ENCODE measurements around the gene CSPG5. TPM values are rescaled to one million over a fixed set of nuclear protein-coding genes. Genes with fewer than 3 reads are reported as not detected.

The CSPG5 gene
- total and polyA plus RNA-seq, 2 donors (not counting 1 experiment from before 2014, with no cell fraction given): 0.04 to 0.99 TPM

GRCh38 chr3:47527952-47528725 is 50.5 kb downstream of the CSPG5 start:
- no peak overlapping the region for H3K4me3 ChIP-seq (ENCODE audit: control extremely low read depth in 1 of 5, extremely low read depth in 1 of 5, insufficient read depth in 1 of 5, low read depth in 2 of 5, low read length in 4 of 5)
- H2AFZ ChIP-seq (ENCODE audit: insufficient read depth, low read depth, low read length, poor library complexity, severe bottlenecking): no peak overlapping the region
- no peaks in the 10 kb centered on the region for H3K27me3 ChIP-seq (replicated peaks in 1 of 4; ENCODE audit: control extremely low read depth in 1 of 4, control insufficient read depth in 3 of 4, insufficient read depth in 4 of 4, low read length in 3 of 4)
- no peak overlapping the region for H3K4me2 ChIP-seq (replicated peaks; ENCODE audit: low read depth, low read length, poor library complexity, severe bottlenecking)
- H3K27ac Mint-ChIP-seq: no peak overlapping the region
- H3K27me3 Mint-ChIP-seq: no peaks in the 10 kb centered on the region
- no peak overlapping the region for H3K4me3 Mint-ChIP-seq
- H4K20me1 ChIP-seq (ENCODE audit: control insufficient read depth, insufficient read depth, low read length, poor library complexity, severe bottlenecking): no peaks in the 10 kb centered on the region
- WGBS (ENCODE audit: insufficient coverage): 100% methylated on average over 4 of the region's 6 CpGs
- H3K27ac ChIP-seq (ENCODE audit: low read length in 2 of 2): no peak overlapping the region
- ChIA-PET CTCF (no interaction called here), POLR2A (interaction anchor here (0.6 kb wide), 1 partner anchor 12 kb away, joined by 4 read pairs; no protein-coding TSS in a partner anchor)
- H3K4me1 Mint-ChIP-seq: peaks cover 5% of the 10 kb centered on the region
- intact Hi-C loops (cut with micrococcal nuclease): no loop called here
- peaks cover 0 to 19% (median 0%) of the 10 kb centered on the region in 3 donors for H3K9me3 ChIP-seq (ENCODE audit: control extremely low read depth in 1 of 3, control insufficient read depth in 2 of 3, insufficient read depth in 1 of 3, low read length in 2 of 3)
- H3K9me3 Mint-ChIP-seq (ENCODE audit: insufficient read depth): peaks cover 3% of the 10 kb centered on the region
- no peaks in the 10 kb centered on the region for H3K36me3 ChIP-seq (replicated peaks in 1 of 2; ENCODE audit: control extremely low read depth in 1 of 2, control insufficient read depth in 1 of 2, extremely low read depth in 1 of 2, insufficient read depth in 2 of 2, low read length in 1 of 2)
- no peaks in the 10 kb centered on the region for H3K4me1 ChIP-seq (ENCODE audit: control insufficient read depth in 2 of 2, insufficient read depth in 2 of 2, low read length in 2 of 2)
- no peak for ATAC-seq (ENCODE audit: low read depth)
- no peaks in the 10 kb centered on the region for H3K79me2 ChIP-seq (ENCODE audit: control insufficient read depth, insufficient read depth, low read length)
- no peak for DNase-seq
- TF ChIP-seq EZH2 (IDR thresholded peaks at IDR 0.05; ENCODE audit: borderline replicate concordance, insufficient read depth, low read depth, low read length, poor library complexity, severe bottlenecking) (no peak), CTCF (IDR thresholded peaks at IDR 0.05) (no peak)
- no peak overlapping the region for H3K9ac ChIP-seq (ENCODE audit: low read length)

- no peaks in the 10 kb centered on the region for H3K36me3 ChIP-seq (replicated peaks in 1 of 2; ENCODE audit: control extremely low read depth in 1 of 2, control insufficient read depth in 1 of 2, extremely low read depth in 1 of 2, insufficient read depth in 2 of 2, low read length in 1 of 2)
- WGBS (ENCODE audit: insufficient coverage): 79% methylated on average over 2 of the region's 4 CpGs
- Mint-ChIP-seq H3K27me3 (no peaks in the 10 kb centered on the region), H3K9me3 (ENCODE audit: insufficient read depth) (peaks cover 3% of the 10 kb centered on the region), H3K4me1 (peaks cover 9% of the 10 kb centered on the region), H3K4me3 (no peak overlapping the region), H3K27ac (no peak overlapping the region)
- no peaks in the 10 kb centered on the region for H3K27me3 ChIP-seq (replicated peaks in 1 of 4; ENCODE audit: control extremely low read depth in 1 of 4, control insufficient read depth in 3 of 4, insufficient read depth in 4 of 4, low read length in 3 of 4)
- H4K20me1 ChIP-seq (ENCODE audit: control insufficient read depth, insufficient read depth, low read length, poor library complexity, severe bottlenecking): no peaks in the 10 kb centered on the region
- no peak overlapping the region for H2AFZ ChIP-seq (ENCODE audit: insufficient read depth, low read depth, low read length, poor library complexity, severe bottlenecking)
- H3K27ac ChIP-seq (ENCODE audit: low read length in 2 of 2): no peak overlapping the region
- ChIA-PET CTCF (interaction anchor here (0.6 to 0.7 kb wide), 2 partner anchors 9 to 139 kb away, joined by 3 to 4 read pairs; no protein-coding TSS in a partner anchor), POLR2A (no interaction called here)
- TF ChIP-seq EZH2 (IDR thresholded peaks at IDR 0.05; ENCODE audit: borderline replicate concordance, insufficient read depth, low read depth, low read length, poor library complexity, severe bottlenecking) (no peak), CTCF (IDR thresholded peaks at IDR 0.05) (no peak)
- no peak for DNase-seq
- no peak overlapping the region for H3K4me2 ChIP-seq (replicated peaks; ENCODE audit: low read depth, low read length, poor library complexity, severe bottlenecking)
- H3K9me3 ChIP-seq (ENCODE audit: control extremely low read depth in 1 of 3, control insufficient read depth in 2 of 3, insufficient read depth in 1 of 3, low read length in 2 of 3): peaks cover 0 to 19% (median 0%) of the 10 kb centered on the region in 3 donors
- no peaks in the 10 kb centered on the region for H3K79me2 ChIP-seq (ENCODE audit: control insufficient read depth, insufficient read depth, low read length)
- H3K4me3 ChIP-seq (ENCODE audit: control extremely low read depth in 1 of 5, extremely low read depth in 1 of 5, insufficient read depth in 1 of 5, low read depth in 2 of 5, low read length in 4 of 5): no peak overlapping the region
- H3K4me1 ChIP-seq (ENCODE audit: control insufficient read depth in 2 of 2, insufficient read depth in 2 of 2, low read length in 2 of 2): peaks cover 3 to 4% of the 10 kb centered on the region in 2 donors
- intact Hi-C loops (cut with micrococcal nuclease): no loop called here
- no peak for ATAC-seq (ENCODE audit: low read depth)
- H3K9ac ChIP-seq (ENCODE audit: low read length): no peak overlapping the region
These were observed 53.0 kb downstream of the CSPG5 start for GRCh38 chr3:47525617-47526016.
